HG03025 (cell line): ENCODE results near the gene SPC25.
"Not testable (repeated sequence)": the region's sequence is repeated elsewhere in the genome, so short reads cannot be mapped to it uniquely, and the experiment has no call there.

ENCODE experiments used
- ATAC-seq: cut with Tn5 transposase; IDR thresholded peaks from one replicate; pipeline ENCODE4 v1.9.1; 2021; ENCODE audit warnings: mild to moderate bottlenecking, moderate library complexity; ENCODE audit not compliant: unreplicated experiment, low FRiP score

SPC25 gene

GRCh38 chr2:168904358-168904757 lies 14.1 kb upstream of the SPC25 start:
- no peak for ATAC-seq

DNA sequence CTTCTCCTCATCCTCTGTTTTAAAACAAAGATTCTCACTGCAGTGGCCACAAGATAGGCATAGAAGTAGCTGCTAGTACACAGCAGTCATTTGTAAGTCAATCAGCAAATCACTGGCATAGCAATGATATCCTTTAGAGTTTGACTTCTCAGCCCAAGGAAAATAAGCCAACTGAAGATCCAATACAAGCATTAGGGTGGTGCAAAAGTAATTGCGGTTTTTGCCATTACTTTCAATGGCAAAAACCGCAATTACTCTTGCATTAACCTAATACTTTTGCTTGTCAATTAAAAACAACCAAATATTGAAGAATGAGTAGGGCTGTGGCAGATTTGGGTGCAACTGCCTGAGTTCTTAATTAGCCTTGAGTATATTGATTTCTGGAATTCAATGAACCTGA lies 13.7 kb upstream of the SPC25 start:
- no peak for ATAC-seq

DNA sequence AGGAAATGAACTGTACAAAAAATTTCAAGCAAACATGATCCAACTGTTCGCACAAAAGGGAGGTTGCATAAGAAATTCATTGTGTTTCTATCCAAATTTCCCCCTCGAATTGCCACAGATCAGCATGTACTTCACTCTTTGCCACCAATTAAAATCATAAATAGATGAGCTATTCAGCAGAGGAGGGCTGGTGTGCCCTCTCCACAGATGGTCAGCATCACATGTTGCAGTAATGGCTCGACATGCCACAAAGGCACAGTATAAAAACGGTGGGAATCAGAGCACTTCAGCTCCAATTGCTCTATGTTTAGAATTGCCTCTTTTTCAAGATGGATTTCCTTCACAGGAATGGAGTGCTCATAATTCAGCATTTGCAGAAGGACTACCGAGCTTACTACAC lies 10.8 kb upstream of the SPC25 start, which contains the start of gene G6PC2:
G6PC2 (plus strand) TSS at position 289 of the 400 bp plus-strand sequence; CDS start at position 330, 41 bp downstream.
- ATAC-seq = no peak

GRCh38 chr2:168897449-168897848 lies 7.2 kb upstream of the SPC25 start:
- no peak for ATAC-seq

- ATAC-seq = no peak
These were observed 6.6 kb upstream of the SPC25 start for GRCh38 chr2:168896783-168897182.

DNA sequence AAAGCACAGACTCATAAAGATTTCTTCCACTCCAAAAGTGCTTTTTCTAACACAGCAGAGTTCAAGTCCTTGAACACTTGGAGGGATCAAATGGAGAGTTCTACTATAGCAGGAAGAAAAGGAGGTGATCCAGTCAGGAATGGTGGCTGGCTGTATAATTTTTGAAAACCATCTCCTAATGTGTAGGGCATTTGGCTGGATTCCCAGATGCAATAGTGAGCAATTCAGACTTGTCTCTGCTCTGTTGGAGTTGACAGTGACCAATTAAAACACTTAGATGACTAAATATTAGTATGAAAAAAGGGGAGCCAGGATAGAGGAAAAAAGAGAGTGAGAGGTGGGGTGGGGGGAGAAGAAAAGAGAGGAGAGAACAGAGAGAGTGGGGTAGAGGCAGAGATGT lies 5.5 kb upstream of the SPC25 start:
- ATAC-seq = no peak

- no peak for ATAC-seq
These were observed 4.5 kb upstream of the SPC25 start for GRCh38 chr2:168894720-168895119.

GRCh38 chr2:168894101-168894500 lies 3.9 kb upstream of the SPC25 start:
- no peak for ATAC-seq

- no peak for ATAC-seq
These were observed 2.1 kb upstream of the SPC25 start for GRCh38 chr2:168892327-168892726.

DNA sequence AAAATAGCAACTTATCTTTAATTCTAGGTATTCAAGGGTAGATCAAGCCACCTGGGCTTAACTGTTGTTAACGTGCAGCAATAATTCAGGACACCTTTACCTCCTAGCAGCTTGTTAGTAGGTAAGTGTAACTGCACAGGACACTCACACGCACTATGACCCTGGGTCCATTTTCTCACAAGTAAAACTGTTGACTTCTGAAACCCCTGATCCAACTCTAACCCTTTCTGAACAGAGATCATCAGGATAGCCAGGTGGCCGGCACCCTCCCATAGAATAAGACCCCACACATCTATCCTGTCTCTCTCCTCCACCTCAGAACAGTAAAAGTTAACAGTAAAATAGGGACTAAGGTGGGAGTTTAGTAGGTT lies 610 bp downstream of the SPC25 start:
- ATAC-seq = no peak

DNA sequence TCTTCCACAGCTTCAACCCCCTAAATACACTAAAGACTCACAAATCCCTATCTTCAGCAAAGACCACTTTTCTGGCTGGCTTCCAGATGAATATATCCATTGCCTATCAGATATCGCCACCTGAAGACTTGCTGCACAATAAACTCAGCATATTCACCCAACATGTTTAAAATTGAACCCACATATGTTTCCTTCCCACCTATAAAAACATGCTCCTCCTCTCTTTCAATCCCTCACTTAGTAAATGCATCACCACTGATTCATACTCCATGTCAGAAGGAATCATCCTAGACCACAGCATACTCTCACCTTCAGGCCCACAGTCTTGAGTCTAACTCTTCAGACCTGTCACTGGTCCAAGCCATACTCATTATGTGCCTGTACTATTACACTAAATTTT lies 5.3 kb downstream of the SPC25 start:
- no peak for ATAC-seq

DNA sequence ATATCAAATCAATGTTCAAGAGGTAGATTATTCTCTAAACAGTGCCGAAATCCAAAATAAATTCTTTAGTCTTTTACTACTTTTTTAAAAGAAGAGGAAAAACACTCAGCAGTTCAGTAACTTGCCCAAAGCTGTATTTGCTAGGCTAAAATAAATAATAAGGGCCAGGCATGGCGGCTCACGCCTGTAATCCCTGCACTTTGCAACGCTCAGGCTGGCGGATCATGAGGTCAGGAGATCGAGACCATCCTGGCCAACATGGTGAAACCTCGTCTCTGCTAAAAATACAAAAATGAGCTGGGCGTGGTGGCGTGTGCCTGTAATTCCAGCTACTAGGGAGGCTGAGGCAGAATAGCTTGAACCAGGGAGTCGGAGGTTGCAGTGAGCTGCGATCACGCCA lies 8.1 kb downstream of the SPC25 start:
- not testable (repeated sequence) for ATAC-seq

DNA sequence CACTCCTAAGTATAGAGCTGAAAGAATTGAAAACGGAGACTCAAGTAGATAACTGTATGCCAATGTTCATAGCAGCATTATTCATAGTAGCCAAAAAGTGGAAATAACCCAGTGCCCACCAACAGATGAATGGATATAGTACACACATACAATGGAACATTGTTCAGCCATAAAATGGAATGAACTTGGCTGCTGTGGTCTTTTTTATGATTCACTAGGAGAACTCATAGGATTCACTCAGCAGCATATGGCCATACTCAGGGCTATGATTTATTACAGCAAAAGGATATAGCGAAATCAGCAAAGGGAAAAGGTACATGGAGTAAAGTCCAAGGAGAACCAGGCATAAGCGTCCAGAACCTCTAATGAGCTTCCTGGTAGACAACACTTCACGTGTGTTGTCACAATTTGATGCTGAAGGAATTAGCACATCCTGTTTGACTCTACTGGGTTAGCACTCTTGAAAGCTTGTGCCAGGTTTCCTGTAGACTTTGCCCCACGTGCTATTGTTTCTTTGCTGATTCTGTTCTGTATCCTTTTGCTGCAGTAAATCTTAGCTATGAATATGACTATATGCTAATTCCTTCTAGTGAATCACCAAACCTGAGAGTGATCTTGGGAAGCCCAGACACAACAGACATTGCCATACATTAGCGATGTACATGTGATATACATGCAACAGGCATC lies 15.7 kb downstream of the SPC25 start:
- no peak for ATAC-seq

DNA sequence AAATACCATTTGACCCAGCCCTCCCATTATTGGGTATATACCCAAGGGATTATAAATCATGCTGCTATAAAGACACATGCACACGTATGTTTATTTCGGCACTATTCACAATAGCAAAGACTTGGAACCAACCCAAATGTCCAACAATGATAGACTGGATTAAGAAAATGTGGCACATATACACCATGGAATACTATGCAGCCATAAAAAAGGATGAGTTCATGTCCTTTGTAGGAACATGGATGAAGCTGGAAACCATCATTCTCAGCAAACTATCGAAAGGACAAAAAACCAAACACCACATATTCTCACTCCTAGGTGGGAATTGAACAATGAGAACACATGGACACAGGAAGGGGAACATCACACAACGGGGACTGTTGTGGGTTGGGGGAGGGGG lies 19.4 kb downstream of the SPC25 start:
- not testable (repeated sequence) for ATAC-seq

- ATAC-seq = not testable (repeated sequence)
These were observed 19.9 kb downstream of the SPC25 start for GRCh38 chr2:168870369-168870768.

GRCh38 chr2:168867164-168867563 lies 23.1 kb downstream of the SPC25 start:
- not testable (repeated sequence) for ATAC-seq

GRCh38 chr2:168858146-168858545 lies 32.1 kb downstream of the SPC25 start:
- no peak for ATAC-seq

DNA sequence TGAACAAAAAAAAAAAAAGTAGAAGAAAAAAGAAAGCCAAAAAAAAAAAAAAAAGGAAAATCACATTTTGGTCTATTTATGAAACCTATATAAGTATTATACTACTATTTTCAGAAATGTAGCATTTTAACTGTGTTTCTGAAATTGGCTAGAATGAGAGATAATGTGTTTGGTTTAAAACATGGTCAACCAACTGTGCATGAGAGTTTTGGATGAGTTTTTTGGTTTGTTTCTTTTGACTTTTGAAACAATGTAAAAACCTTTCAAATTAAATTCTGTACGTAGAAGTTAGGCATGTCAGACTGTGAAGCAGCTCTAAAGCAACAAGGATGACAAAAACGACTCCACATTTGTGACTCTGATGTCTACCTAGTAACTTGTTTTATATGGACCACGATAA lies 34.6 kb downstream of the SPC25 start:
- ATAC-seq = no peak

DNA sequence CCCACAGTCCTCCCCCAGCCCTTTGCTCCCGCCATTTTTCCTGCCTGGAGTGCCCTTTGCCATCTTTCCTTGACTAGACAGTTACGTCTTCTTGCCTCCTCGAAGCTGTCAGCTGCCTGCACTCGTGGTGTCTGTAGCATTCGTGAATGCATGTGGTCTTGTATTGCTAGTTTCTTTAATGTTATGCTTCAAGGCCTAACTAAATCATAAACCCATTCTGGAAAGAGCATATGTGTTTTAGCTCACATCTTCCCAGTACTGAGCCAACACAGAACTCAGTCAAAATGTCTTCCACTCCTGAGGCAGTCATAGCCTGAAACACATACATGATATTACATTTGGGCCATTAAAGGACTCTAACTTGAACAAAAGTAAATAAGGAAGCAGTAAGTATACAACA lies 35.6 kb downstream of the SPC25 start:
- no peak for ATAC-seq

DNA sequence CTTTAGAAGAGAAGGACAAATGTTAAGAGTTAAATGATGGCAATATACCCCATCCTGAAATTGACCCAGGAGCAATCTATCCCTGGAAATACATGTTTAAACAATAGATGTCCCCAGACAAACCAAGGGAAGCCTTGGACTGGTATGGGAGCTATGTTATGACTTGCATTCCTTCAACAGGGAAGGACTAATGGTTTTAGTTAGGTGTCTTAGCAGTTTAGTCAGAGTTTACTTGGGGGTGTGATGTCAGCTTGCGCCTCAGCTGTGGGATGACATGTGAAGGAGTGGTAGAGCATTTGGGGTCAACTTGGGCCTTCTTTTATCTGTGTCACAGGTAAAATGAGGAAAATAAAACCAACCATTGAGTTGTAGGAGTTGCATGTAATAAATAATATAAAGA lies 36.8 kb downstream of the SPC25 start:
- ATAC-seq = no peak

DNA sequence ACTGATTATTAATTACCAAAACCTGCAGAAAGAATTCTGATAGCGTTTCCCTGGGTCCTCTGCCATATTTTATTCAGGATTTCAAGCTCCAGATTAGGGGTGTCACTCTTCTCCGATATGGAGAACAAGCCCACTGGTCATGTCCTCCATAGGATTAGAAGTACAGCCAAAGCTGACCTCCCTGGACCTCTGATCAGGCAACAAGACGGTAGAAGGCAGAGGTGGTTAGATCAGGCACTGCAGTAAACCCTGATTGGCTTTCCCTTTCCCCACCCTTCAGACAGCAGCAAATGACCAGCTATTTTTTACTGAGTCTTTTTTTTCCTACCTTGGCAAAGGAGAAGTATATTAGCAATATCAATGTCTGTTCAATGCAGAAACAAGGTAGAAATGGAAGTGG lies 37.7 kb downstream of the SPC25 start:
- no peak for ATAC-seq

- ATAC-seq = no peak
These were observed 38.4 kb downstream of the SPC25 start for GRCh38 chr2:168851674-168852320.
